Testis (tissue), 3 donors: ENCODE measurements around the gene ARID1B. TPM values are rescaled to one million over a fixed set of nuclear protein-coding genes. Genes with fewer than 3 reads are reported as not detected.

Experiments
- DNase-seq: peaks from one replicate; pipeline ENCODE4 v3.0.0-alpha.2; 2019
- H3K27ac ChIP-seq, 2 donors: fragments of 200-600 bp; sonication (generic); one replicate each; pipeline ENCODE4 v1.5.1; 2019
- H3K27me3 ChIP-seq: fragments of 200-600 bp; sonication (generic); one replicate; pipeline ENCODE4 v1.5.1; 2019
- H3K36me3 ChIP-seq: fragments of 200-600 bp; sonication (generic); one replicate; pipeline ENCODE4 v1.5.1; 2017; ENCODE audit warnings: low read depth; ENCODE audit errors: missing control alignments
- H3K4me1 ChIP-seq: fragments of 200-600 bp; sonication (generic); one replicate; pipeline ENCODE4 v1.5.1; 2019
- H3K4me3 ChIP-seq, 2 donors: fragments of 200-600 bp; sonication (generic); one replicate each; pipeline ENCODE4 v1.5.1; 2017 to 2019
- H3K9me3 ChIP-seq: fragments of 200-600 bp; sonication (generic); one replicate; pipeline ENCODE4 v1.5.1; 2017
- CTCF ChIP-seq, 3 experiments: fragments of 450-650 bp in 2 of 3; fragments of 200-600 bp in 1 of 3; sonication (generic) in 1 of 3; IDR thresholded peaks; one replicate each; pipeline ENCODE4 v1.5.1; 2016 to 2019; ENCODE audit warnings: antibody characterized with exemption in 3 of 3, mild to moderate bottlenecking in 2 of 3, moderate library complexity in 1 of 3
- POLR2A ChIP-seq: fragments of 450-650 bp; IDR thresholded peaks from one replicate; pipeline ENCODE4 v1.6.1; 2017; ENCODE audit warnings: antibody characterized with exemption, mild to moderate bottlenecking, moderate library complexity
- WGBS, 2 donors: methylation state at CpG; one replicate each; pipeline ENCODE4 v1.1.5; 2018; 5-methylcytosine and 5-hydroxymethylcytosine counted together
- intact Hi-C: fragments of 100-400 bp; cut with DNase I; formaldehyde crosslinking; loops from one replicate; pipeline ENCODE4 v1.15.1; 2023; ENCODE audit warnings: low total_unique reads
- polyA plus RNA-seq: library from polyadenylated mRNA; stranded (reverse); fragments of 350-450 nt; fragmentation: Illumina TruSeq; extraction: RNeasy Lipid Tissue Mini Kit (QIAGEN cat#74804); gene quantifications from one replicate; pipeline ENCODE4 v1.2.3, GENCODE V29; 2014; ENCODE audit warnings: low read depth, low replicate concordance; ENCODE audit not compliant: insufficient read depth
- total RNA-seq, 2 donors: library from RNA; depleted of rRNA; stranded (reverse); fragments of >200 nt; gene quantifications; one replicate each; pipeline ENCODE4 v1.2.3, GENCODE V29; 2016

Gene ARID1B
- total and polyA plus RNA-seq, 3 donors from 2014 or later = 26.2 to 126 (median 103) TPM

GRCh38 chr6:157107571-157107914 lies 330.4 kb downstream of the ARID1B start:
- intact Hi-C loops = no loop called here
- DNase-seq = no peak
- WGBS, 2 donors = 72 to 75% methylated on average over 4 of the region's 4 CpGs
- Histone ChIP-seq H3K27me3 (no peaks in the 10 kb centered on the region), H3K27ac (no peak overlapping the region), H3K9me3 (no peaks in the 10 kb centered on the region), H3K36me3 (no peaks in the 10 kb centered on the region), H3K4me3 (no peak overlapping the region), H3K4me1 (no peaks in the 10 kb centered on the region)
- TF ChIP-seq CTCF (IDR thresholded peaks at IDR 0.05) (no peak), POLR2A (no peak)

- WGBS, 2 donors = 68% methylated on average over 6 of the region's 6 CpGs
- no peak for TF ChIP-seq CTCF (IDR thresholded peaks at IDR 0.05)
- no peak for TF ChIP-seq POLR2A
- no peak for DNase-seq
Measured at GRCh38 chr6:157107915-157108651, 330.9 kb downstream of the ARID1B start.

GRCh38 chr6:157108923-157109322 lies 331.7 kb downstream of the ARID1B start:
- intact Hi-C loops = no loop called here
- Histone ChIP-seq H3K36me3 (no peaks in the 10 kb centered on the region), H3K27me3 (no peaks in the 10 kb centered on the region), H3K27ac (no peak overlapping the region), H3K4me3 (no peak overlapping the region), H3K4me1 (no peaks in the 10 kb centered on the region), H3K9me3 (no peaks in the 10 kb centered on the region)
- DNase-seq = no peak
- WGBS, 2 donors = 90 to 92% methylated on average over 7 of the region's 7 CpGs
- TF ChIP-seq CTCF (IDR thresholded peaks at IDR 0.05) (no peak), POLR2A (no peak)

More at GRCh38 chr6:157107915-157108651, 330.9 kb downstream of the ARID1B start:
- Histone ChIP-seq H3K36me3 (no peaks in the 10 kb centered on the region), H3K4me1 (no peaks in the 10 kb centered on the region), H3K4me3 (no peak overlapping the region), H3K9me3 (no peaks in the 10 kb centered on the region), H3K27me3 (no peaks in the 10 kb centered on the region), H3K27ac (no peak overlapping the region)
- intact Hi-C loops = no loop called here

GRCh38 chr6:157110607-157111006 lies 333.4 kb downstream of the ARID1B start:
- no peak for DNase-seq
- H3K27me3 ChIP-seq = no peaks in the 10 kb centered on the region
- no peaks in the 10 kb centered on the region for H3K9me3 ChIP-seq
- intact Hi-C loops = no loop called here
- H3K4me3 ChIP-seq = no peak overlapping the region
- no peaks in the 10 kb centered on the region for H3K4me1 ChIP-seq
- WGBS, 2 donors = 94% methylated on average over 5 of the region's 5 CpGs
- TF ChIP-seq CTCF (IDR thresholded peaks at IDR 0.05) (no peak), POLR2A (no peak)
- no peak overlapping the region for H3K27ac ChIP-seq
- H3K36me3 ChIP-seq = no peaks in the 10 kb centered on the region

GRCh38 chr6:157113389-157113788 lies 336.2 kb downstream of the ARID1B start:
- no peak for DNase-seq
- Histone ChIP-seq H3K9me3 (no peaks in the 10 kb centered on the region), H3K27me3 (no peaks in the 10 kb centered on the region), H3K27ac (no peak overlapping the region), H3K4me1 (no peaks in the 10 kb centered on the region), H3K4me3 (no peak overlapping the region), H3K36me3 (no peaks in the 10 kb centered on the region)
- WGBS, 2 donors = 94 to 95% methylated on average over 4 of the region's 4 CpGs
- TF ChIP-seq CTCF (IDR thresholded peaks at IDR 0.05) (no peak), POLR2A (no peak)
- intact Hi-C loops = no loop called here
